HG02610 (cell line): ENCODE measurements around the gene RARG.

Experiments
- ATAC-seq: cut with Tn5 transposase; IDR thresholded peaks from one replicate; pipeline ENCODE4 v1.9.1; 2021; ENCODE audit warnings: mild to moderate bottlenecking, moderate library complexity; ENCODE audit not compliant: unreplicated experiment

The RARG gene

DNA sequence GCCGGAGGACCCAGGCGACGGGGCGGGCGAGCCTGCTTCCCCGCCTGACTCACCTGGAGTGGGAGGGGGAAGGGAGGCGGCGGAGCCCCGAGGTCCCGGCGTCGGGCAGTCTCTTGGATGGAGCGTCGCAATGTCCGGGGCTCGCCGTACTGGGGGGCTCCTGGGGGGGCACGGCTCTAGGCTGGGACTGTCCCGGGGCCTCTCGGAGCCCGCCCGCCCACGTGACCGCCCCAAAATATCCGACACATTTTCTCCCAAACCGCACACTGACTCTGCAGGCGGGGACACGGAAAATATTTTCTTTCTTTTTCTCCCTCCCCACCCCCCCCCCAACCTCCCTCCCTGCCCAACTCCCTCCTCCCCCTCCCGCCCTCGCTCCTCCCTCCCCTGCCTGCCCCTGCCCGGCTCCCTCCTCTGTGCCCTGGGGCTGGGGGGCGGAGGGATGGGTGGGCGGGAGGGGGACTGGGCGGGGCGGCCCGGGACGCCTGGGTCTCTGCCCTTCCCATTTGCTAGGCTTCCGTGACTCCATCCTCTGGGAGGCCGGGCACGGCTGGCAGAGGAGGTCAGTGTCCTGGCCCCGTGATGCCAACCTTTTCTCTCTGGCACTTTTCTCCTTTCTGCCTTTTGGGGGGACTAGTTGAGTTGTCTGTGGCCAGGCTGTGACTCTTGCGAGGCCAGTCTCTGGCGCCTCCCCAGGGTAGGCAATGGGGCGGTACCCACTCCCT lies at the start of gene RARG:
Gene RARG (minus strand): TSS at position 289 of the 725 bp plus-strand sequence. CDS start 4,664 bp downstream, outside the sequence.
- no peak for ATAC-seq

DNA sequence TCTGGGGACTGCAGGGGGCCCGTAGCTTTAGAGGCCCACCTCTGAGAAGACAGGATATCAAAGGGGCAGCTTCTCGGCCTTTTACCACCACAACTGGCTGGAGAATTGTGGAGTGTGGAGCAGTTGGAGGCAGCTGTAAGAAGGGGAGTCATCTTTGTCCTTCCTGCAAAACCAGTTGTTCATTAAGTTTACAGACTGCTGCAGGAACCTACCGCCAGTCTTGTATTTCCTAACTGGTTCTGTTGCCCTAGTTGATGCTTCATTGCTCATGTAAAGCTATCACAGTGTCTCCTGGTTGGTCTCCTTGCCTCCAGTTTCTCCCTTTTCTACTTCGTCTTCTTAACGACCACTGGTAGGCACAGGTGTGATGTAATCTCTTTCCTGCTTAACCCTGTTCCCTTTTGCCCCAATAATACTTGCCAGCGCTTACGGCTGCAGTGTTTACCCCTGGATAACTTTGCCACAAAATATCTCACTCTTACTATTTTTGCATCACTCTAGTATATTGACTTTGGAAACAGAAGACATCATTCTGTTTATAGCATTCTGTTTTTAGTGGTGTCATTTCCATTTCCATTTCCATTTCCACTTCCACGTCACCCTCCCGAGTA lies 48.0 kb upstream of the RARG start:
- ATAC-seq: no peak

DNA sequence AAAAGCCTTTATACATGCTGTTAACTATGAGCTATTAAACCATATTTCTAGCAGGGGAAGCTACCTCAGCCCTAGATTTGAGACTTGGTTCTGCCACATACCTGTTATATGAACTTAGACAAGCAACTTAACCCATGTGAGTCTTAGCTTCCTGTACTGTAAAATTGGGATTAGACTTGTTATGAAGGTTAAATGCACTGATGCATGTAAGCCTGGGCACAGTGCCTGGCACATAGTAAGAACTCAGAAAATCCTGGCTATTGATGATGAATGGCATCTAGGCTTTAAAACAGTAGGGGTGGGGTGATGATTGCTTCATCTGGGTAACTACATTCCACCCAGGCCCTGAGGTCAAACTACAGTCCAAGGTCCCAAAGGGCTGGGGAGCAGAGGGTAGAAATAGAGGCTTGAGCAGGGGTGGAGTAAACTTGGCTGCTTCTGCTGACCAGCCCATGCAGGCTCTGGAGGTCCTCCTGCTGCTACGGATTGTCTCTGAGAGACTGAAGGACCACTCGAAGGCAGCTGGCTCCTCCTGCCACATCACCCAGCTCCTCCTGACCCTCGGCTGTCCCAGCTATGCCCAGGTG lies 47.4 kb upstream of the RARG start:
- no peak for ATAC-seq

DNA sequence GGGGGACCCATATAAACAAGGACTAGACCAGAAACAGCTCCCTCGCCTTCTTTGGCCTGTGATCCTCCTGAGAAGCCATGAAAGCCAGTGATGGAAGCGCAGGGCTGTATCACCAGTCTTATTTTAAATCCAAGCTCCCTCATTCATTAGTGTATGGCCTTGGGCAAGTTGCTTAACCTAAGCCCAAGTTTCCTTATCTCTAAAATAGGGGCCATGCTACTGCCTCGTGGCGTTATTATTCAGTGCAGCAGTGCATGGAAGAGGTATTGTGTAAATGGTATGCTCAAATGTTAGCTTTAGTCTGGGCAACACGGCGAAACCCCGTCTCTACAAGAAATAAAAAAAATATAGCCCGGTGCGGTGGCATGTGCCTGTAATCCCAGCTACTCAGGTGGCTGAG lies 46.0 kb upstream of the RARG start:
- ATAC-seq: no peak

DNA sequence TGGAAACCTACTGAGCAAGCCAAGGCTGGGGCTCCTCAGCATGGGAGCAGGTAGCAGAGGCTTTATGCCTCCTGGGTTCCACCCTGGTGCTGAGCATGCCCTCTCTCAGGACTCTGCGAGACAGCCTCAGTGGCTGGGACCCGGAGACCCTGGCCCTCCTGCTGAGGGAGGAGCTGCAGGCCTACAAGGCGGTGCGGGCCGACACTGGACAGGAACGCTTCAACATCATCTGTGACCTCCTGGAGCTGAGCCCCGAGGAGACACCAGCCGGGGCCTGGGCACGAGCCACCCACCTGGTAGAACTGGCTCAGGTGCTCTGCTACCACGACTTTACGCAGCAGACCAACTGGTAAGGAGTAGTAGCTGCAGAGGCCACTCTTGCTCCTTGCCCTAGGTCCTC lies 44.5 kb upstream of the RARG start:
- no peak for ATAC-seq

DNA sequence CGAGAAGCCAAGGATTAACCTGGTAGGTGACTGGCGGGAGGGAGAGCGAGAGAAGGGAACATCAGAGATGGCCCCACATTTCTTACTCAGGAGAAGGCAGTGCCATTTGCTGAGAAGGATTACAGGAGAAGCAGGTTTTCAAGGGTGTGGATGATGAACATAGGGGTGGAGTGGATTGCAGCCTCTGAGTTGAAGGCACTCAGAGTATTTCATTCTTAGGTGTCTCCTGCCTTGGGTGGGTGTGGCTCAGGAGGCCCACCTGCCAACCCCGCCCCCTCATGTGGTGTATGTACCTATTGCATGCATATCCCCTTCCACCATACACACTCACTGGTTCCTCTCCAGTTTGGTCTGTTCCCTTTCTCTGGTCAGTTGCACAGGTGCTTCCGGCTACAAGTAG lies 42.4 kb upstream of the RARG start:
- ATAC-seq: no peak

DNA sequence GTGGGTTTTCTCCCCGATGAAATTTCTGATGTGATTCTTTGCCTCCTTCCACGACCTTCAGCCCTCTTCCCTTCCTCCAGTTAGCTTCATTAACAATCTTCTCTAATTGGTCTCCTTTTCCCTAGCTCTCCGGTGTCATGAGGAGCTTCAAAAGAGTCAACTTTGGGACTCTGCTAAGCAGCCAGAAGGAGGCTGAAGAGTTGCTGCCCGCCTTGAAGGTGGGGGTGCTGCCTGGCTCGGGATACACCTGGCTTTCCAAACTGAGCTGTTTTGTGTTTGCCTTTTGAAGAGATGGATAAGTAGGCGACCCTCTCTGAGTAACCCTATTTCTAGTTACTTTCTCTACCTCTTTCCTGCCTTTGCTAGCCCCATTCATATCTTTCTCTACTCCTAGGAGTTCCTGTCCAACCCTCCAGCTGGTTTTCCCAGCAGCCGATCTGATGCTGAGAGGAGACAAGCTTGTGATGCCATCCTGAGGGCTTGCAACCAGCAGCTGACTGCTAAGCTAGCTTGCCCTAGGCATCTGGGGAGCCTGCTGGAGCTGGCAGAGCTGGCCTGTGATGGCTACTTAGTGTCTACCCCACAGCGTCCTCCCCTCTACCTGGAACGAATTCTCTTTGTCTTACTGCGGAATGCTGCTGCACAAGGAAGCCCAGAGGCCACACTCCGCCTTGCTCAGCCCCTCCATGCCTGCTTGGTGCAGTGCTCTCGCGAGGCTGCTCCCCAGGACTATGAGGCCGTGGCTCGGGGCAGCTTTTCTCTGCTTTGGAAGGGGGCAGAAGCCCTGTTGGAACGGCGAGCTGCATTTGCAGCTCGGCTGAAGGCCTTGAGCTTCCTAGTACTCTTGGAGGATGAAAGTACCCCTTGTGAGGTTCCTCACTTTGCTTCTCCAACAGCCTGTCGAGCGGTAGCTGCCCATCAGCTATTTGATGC lies 36.9 kb upstream of the RARG start:
- ATAC-seq: no peak

DNA sequence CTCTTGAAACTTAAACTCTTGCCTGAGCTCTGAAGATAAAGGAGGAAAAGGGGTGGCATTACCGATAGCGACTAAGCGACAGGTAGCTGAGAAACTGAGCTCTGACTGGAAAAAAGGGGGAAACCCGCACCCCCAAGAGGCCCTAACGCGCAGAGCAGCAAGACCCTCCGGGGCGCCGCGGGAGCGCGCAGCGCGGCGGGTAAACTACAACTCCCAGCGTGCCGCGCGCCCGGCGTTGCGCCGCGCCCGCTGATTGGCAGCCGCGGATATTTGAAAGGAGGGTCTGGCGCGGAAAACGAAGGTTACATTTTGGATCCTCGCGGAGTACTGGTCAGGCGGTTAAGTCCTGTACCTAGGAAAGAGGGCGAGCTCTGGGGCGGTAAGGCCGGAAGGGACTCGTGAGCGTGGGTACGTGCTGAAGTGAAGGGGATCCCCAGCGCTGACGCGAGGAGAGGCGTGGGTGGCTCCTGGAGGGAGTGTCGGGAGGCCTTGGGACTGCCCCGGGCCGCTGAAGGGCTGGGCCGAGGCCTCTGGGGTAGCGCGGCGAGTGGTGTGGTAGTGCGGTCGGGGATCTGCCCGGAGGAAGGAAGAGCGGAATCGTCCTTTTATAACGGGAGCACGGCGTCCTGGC lies 36.1 kb upstream of the RARG start, which contains the start of gene ESPL1:
Gene ESPL1 (plus strand): TSS at position 301 of the 631 bp plus-strand sequence. CDS start 468 bp downstream, outside the sequence.
- peak; percentile 81 for ATAC-seq

DNA sequence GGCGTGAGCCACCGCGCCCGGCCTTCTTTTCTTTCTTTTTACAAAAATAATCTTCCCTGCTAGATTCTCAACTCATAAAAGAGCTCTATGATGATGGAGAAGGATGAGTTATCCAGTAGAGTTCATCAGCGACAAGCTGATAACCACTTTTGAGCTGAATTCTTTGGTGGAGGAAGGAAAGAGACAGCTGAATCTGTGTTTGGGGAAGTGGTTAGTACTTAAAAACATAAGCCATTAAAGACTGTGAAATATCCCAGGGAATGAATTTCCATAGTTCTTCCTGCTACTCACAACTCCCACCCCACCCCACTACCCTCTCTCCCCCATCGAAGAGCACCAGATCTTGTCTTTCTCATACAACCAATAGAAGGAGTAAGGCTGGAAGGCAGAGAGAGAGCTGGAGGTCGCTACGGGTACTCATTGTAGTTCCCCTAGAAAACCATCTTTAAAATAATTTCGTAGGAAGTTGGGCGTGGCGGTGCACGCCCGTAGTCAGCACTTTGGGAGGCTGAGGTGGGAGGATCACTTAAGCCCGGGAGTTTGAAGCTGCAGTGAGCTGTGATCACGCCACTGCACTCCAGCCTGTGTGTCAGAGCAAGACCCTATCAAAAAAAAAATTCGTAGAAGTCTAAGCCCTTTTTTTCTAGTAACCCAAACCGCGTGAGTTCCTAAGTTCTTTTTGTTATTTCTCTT lies 35.4 kb upstream of the RARG start:
- no peak for ATAC-seq

DNA sequence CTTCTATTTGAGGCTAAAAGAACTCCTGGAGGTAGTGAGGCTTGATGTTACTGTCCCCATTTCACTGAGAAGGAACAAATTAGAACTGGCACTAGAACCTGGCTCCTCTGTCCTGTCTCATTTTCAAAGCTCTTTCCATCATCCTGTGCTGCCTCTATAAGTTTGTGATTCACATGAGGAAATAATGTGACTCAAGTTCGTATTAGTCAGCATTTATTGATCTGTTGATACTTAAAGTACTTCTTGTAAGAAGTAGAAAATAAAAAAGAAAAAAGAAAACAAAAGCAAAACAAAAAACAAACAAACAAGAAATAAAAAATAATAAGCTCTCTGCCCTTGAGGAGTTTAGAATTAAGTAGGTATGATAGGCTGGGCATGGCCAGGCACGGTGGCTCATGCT lies 33.8 kb upstream of the RARG start:
- ATAC-seq: no peak

DNA sequence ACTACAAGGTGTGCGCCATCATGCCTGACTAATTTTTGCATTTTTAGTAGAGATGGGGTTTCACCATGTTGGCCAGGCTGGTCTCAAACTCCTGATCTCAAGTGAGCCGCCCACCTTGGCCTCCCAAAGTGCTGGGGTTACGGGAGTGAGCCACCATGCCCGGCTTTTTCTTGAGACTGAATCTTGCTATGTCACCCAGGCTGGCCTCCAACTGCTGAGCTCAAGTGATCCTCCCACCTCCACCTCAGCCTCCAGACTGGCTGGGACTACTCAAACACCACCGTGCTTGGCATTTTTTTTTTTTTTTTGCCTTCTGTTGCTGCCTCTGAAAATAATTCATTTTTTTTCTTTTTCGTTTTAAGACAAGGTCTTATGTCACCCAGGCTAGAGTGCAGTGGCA lies 27.9 kb upstream of the RARG start:
- no peak for ATAC-seq

DNA sequence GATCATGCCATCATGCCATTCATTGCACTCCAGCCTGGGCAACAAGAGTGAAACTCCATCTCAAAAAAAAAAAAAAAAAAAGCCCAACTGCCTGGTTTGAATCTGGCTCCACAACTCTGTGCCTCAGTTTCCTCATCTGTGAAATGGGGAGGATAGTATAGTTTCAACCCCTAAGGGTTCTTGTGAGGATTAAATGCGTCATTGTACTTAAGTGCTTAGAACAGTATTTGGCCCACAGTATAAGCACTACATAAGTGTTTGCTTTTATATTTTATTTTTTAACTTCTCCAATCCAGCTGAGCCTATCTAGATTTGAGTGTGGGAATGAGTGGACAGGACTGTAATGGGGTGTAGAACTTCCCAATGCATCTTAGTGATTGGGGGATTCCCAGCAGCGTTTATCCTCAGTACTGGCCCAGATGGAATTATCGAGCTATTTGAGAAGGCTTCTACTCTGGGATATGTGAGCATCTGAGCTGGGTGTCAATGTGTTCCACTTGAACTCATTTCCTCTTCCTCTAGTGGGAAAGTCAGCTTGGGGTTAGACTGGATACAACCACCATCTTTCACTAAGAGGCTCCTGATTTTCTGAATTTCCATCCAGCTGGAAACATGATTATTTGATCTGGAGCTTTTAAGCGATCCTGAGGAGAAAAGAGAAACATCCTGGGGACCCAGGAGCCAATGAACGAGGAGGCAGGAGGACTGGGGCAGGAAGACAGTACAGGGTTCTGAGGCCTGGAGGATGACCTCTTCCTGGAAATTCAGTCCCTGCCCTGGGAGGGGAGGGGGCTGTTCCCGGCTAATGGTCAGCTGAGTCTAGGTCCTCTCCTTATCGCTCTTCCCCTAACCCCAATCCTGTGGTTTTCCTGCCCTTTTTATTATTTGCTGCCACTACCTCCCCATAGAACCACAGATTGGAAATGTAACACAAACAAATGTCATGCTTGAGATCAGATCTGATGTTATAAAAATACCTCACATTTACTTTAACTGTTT lies 26.8 kb upstream of the RARG start:
- no peak for ATAC-seq

DNA sequence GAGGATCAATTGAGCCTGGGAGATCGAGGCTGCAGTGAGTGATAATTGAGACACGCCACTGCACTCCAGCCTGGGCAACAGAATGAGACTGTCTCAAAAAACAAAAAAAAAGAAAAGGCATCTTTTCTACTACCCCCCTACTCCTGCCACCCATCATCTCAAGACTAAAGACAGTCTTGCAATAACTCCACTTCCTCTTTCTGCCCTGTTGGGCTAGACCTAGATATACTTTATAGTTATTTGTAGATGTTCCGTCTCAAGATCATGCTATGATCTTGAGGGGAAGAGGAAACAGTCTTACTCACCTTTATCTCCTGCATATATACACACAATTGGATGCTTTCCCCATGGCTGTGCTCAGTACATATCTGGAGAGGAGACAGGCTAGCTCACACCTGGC lies 24.0 kb upstream of the RARG start:
- no peak for ATAC-seq

DNA sequence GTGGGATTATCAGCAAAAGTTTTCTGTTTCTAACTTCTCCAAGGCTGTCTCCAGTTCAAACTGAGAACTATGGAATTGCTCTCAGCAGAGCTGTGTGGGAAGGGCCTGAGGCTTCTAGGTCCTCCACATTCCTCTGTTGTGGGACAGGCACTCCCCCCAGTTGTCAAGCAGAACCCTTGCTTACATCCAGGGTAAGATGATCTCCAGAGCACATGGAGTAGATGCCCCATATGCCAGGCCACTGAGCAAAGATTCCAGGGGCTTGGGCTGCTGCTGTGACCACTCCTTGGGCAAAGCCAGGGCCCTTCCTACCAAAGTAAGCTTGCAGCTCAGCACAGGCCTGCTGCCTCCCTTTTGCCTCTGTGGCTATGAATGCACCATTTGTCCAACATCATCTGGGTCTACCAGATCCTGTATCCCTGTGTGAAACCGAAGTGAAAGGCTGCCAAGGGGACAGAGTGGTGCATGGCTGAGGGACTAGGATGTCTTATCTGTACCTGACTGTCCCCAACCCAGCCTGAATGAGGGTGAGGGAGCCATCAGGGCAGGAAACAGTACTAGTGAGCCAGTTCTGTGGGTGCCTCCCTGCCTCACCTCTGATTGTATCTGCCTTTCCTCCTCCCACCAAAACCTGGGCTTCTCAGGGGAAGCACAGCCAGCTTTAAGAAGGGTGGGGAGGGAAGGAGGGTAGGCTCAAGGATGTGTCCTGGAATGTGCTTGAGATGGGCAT lies 23.0 kb upstream of the RARG start:
- no peak for ATAC-seq

DNA sequence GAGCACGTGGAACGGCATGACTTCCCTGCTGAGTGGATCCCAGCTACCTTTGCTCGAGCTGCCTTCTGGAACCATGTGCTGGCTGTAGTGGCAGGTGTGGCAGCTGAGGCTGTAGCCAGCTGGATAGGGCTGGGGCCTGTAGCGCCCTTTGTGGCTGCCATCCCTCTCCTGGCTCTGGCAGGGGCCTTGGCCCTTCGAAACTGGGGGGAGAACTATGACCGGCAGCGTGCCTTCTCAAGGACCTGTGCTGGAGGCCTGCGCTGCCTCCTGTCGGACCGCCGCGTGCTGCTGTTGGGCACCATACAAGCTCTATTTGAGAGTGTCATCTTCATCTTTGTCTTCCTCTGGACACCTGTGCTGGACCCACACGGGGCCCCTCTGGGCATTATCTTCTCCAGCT lies 21.3 kb upstream of the RARG start:
- no peak for ATAC-seq

DNA sequence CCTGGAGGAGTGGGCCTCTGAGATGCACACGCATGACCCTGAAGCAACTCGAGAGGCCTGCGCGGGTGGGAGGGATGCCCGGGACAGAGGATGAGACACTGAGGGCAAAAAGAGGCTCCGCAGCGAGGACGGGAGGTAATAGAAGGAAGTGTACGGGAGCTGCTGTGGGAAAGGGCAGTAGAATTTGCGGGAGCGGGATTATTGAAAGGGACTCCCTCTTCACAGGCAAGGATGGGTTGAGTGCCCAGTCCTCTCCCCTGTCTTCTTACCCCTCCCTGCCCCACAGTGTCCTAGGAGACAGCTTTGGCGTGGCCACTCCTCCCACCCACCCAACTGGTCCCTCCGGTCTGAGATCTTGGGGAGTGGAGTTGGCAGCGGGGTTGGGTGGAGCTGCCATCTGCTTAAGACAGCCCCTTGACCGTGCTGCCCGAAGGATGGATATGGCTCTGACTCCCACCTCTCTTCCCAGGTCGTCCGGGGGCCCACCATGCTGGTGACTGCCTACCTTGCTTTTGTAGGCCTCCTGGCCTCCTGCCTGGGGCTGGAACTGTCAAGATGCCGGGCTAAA lies 20.4 kb upstream of the RARG start:
- ATAC-seq: no peak

DNA sequence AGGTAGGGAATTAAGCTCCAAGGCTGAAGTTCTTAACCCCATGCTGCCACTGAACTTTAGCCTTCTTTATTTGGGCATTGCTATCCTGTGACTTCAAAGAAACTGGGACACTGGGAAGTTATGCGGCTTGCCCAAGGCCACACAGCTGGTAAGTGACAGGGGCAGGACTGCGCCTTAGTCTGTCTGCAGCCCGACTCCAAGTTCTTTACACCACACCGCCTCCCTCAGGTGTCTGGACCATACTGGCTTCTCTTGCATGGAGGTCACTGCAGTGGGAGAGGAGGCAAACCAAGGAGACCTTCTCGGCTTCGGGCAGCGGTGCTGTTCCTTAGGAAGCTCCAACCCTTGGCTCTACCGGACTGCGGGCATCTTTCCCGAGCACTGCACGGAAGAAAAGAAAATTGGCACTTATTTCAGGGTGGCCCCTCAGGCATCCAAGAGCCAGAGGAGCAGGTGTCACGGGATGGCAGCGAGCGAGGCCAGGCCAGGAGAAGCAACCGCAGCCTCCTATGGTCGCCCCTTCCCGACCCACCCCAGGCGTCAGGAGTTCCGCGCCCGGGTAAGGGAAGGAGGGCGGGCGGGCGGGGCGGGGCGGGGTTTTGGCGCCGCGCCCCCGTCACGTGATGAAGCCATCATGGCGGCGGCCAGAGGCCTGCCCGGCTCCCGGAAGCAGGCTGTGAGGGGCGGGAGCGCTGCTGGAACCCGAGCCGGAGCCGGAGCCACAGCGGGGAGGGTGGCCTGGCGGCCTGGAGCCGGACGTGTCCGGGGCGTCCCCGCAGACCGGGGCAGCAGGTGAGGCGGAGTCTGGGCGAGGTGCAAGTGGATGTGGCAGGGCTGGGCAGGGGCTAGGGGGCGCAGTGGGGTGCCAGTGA lies 19.7 kb upstream of the RARG start:
- peak; percentile 72 for ATAC-seq
